HepG2 (cell line): ENCODE data around the gene HYAL1. TPM values are rescaled to one million over a fixed set of nuclear protein-coding genes. Genes with fewer than 3 reads are reported as not detected.

Experiments used
- BCL6 ChIP-seq: IDR thresholded peaks from 2 replicates; pipeline ENCODE4 v1.6.1; 2016; ENCODE audit warnings: missing genetic modification reagents, missing compliant biosample characterization
- CBX5 ChIP-seq: sonication (generic); formaldehyde crosslinking; IDR thresholded peaks from 2 replicates; pipeline ENCODE4 v1.4.0; 2020; ENCODE audit warnings: missing genetic modification reagents, borderline replicate concordance
- ETV5 ChIP-seq: IDR thresholded peaks from 2 replicates; pipeline ENCODE4 v1.6.1; 2018; ENCODE audit warnings: missing biosample characterization, missing genetic modification reagents, inconsistent platforms, borderline replicate concordance
- FOXK2 ChIP-seq: fragments of 450-650 bp; IDR thresholded peaks from 2 replicates; pipeline ENCODE4 v1.6.1; 2016
- GATAD2A ChIP-seq: IDR thresholded peaks from 2 replicates; pipeline ENCODE4 v1.6.1; 2016
- HDAC1 ChIP-seq: sonication (generic); formaldehyde crosslinking; IDR thresholded peaks from 2 replicates; pipeline ENCODE4 v1.5.1; 2020; ENCODE audit warnings: mild to moderate bottlenecking, missing genetic modification reagents
- ISL2 ChIP-seq: sonication (generic); formaldehyde crosslinking; IDR thresholded peaks from 2 replicates; pipeline ENCODE4 v1.5.0; 2020; ENCODE audit warnings: missing genetic modification reagents
- KLF16 ChIP-seq, 2 experiments: sonication (generic) in 1 of 2; formaldehyde crosslinking in 1 of 2; IDR thresholded peaks; 2 replicates each; pipeline versions ENCODE4 v1.6.1 to v1.8.0; 2016 to 2023; ENCODE audit warnings: missing genetic modification reagents in 2 of 2, missing compliant biosample characterization in 1 of 2
- KLF6 ChIP-seq: IDR thresholded peaks from 2 replicates; pipeline ENCODE4 v1.8.0; 2016; ENCODE audit warnings: missing biosample characterization, missing genetic modification reagents
- MXD4 ChIP-seq: IDR thresholded peaks from 2 replicates; pipeline ENCODE4 v1.6.1; 2016; ENCODE audit warnings: mild to moderate bottlenecking, missing biosample characterization, missing genetic modification reagents
- MYC ChIP-seq: sonication (generic); formaldehyde crosslinking; IDR thresholded peaks from 2 replicates; pipeline ENCODE4 v1.9.0; 2021; ENCODE audit warnings: missing genetic modification reagents, borderline replicate concordance
- NAIF1 ChIP-seq: sonication (generic); formaldehyde crosslinking; IDR thresholded peaks from 2 replicates; pipeline ENCODE4 v1.5.0; 2020; ENCODE audit warnings: mild to moderate bottlenecking, missing genetic modification reagents, borderline replicate concordance
- SALL2 ChIP-seq: sonication (generic); formaldehyde crosslinking; IDR thresholded peaks from 2 replicates; pipeline ENCODE4 v1.8.1; 2023; ENCODE audit warnings: mild to moderate bottlenecking, missing genetic modification reagents, inconsistent platforms
- SETDB1 ChIP-seq: sonication (generic); formaldehyde crosslinking; IDR thresholded peaks from 2 replicates; pipeline ENCODE4 v1.5.1; 2020; ENCODE audit warnings: missing genetic modification reagents, mild to moderate bottlenecking, borderline replicate concordance
- SIX1 ChIP-seq: sonication (generic); formaldehyde crosslinking; IDR thresholded peaks from 2 replicates; pipeline ENCODE4 v1.4.0; 2020; ENCODE audit warnings: missing genetic modification reagents, borderline replicate concordance
- TAF1 ChIP-seq: sonication (generic); formaldehyde crosslinking; IDR thresholded peaks from 2 replicates; pipeline ENCODE4 v1.4.0; 2020; ENCODE audit warnings: missing genetic modification reagents
- TBX2 ChIP-seq: sonication (generic); formaldehyde crosslinking; IDR thresholded peaks from 2 replicates; pipeline ENCODE4 v1.5.0; 2020; ENCODE audit warnings: missing genetic modification reagents, mild to moderate bottlenecking, borderline replicate concordance
- ZBTB3 ChIP-seq: sonication (generic); formaldehyde crosslinking; IDR thresholded peaks from 2 replicates; pipeline ENCODE4 v1.4.0; 2020; ENCODE audit warnings: low read depth, mild to moderate bottlenecking, moderate library complexity, missing genetic modification reagents, borderline replicate concordance
- ZBTB42 ChIP-seq: sonication (generic); formaldehyde crosslinking; IDR thresholded peaks from 2 replicates; pipeline ENCODE4 v1.5.0; 2020; ENCODE audit warnings: mild to moderate bottlenecking, missing genetic modification reagents
- ZFX ChIP-seq: sonication (generic); formaldehyde crosslinking; IDR thresholded peaks from 2 replicates; pipeline ENCODE4 v1.4.0; 2020; ENCODE audit warnings: mild to moderate bottlenecking, low read depth, missing genetic modification reagents, moderate library complexity
- ZMYM3 ChIP-seq: sonication (generic); formaldehyde crosslinking; IDR thresholded peaks from 2 replicates; pipeline ENCODE4 v1.5.1; 2020; ENCODE audit warnings: mild to moderate bottlenecking, missing genetic modification reagents
- ZNF546 ChIP-seq: sonication (generic); formaldehyde crosslinking; conservative IDR thresholded peaks from 2 replicates; pipeline ENCODE4 v1.8.1; 2023; ENCODE audit warnings: mild to moderate bottlenecking, missing genetic modification reagents
- ZNF563 ChIP-seq: sonication (generic); formaldehyde crosslinking; IDR thresholded peaks from 2 replicates; pipeline ENCODE4 v1.8.0; 2022; ENCODE audit warnings: mild to moderate bottlenecking, moderate library complexity, missing genetic modification reagents
- ZNF615 ChIP-seq: sonication (generic); formaldehyde crosslinking; IDR thresholded peaks from 2 replicates; pipeline ENCODE4 v1.5.0; 2020; ENCODE audit warnings: mild to moderate bottlenecking, missing genetic modification reagents, borderline replicate concordance
- ZNF891 ChIP-seq: sonication (generic); formaldehyde crosslinking; IDR thresholded peaks from 2 replicates; pipeline ENCODE4 v1.5.0; 2020; ENCODE audit warnings: mild to moderate bottlenecking, missing genetic modification reagents
- ZSCAN25 ChIP-seq: sonication (generic); formaldehyde crosslinking; IDR thresholded peaks from 2 replicates; pipeline ENCODE4 v1.8.0; 2022; ENCODE audit warnings: mild to moderate bottlenecking, missing genetic modification reagents
- polyA plus RNA-seq, 8 experiments: library from polyadenylated mRNA; depleted of rRNA in 3 of 8; stranded (reverse) in 7 of 8; unstranded in 1 of 8; fragments of >200 nt; fragmentation: Illumina TruSeq in 4 of 8; extraction: Trizol in 4 of 8; gene quantifications; 2 replicates each; pipeline versions ENCODE4 v1.2.1 to v1.2.3, GENCODE V29; 2011 to 2016; ENCODE audit warnings: low read depth in 4 of 8, missing spikeins in 1 of 8, mixed read lengths in 1 of 8; ENCODE audit not compliant: insufficient read depth in 1 of 8
- total RNA-seq, 5 experiments: library from RNA; depleted of rRNA; stranded (reverse); fragments of >200 nt; fragmentation: Illumina TruSeq; extraction: Trizol; gene quantifications; 2 replicates each; pipeline ENCODE4 v1.2.3, GENCODE V29; 2016; ENCODE audit warnings: low read depth in 1 of 5
- TF ChIP-seq, protein P1 (sequence below): sonication (generic); formaldehyde crosslinking; IDR thresholded peaks from 2 replicates; pipeline ENCODE4 v1.5.1; 2020; ENCODE audit warnings: mild to moderate bottlenecking, missing genetic modification reagents, borderline replicate concordance
- TF ChIP-seq, protein P2 (sequence below): sonication (generic); IDR thresholded peaks from 2 replicates; pipeline ENCODE4 v1.6.1; 2016; ENCODE audit warnings: low read depth, borderline replicate concordance
- TF ChIP-seq, protein P3 (sequence below): sonication (generic); formaldehyde crosslinking; conservative IDR thresholded peaks from 2 replicates; pipeline ENCODE4 v1.4.0; 2020; ENCODE audit warnings: missing genetic modification reagents

HYAL1 gene
- total and polyA plus RNA-seq, 2 of the 13 experiments (the other 11 are each of a cell fraction or from before 2014, with no cell fraction given), result 76.5 to 193 TPM

DNA sequence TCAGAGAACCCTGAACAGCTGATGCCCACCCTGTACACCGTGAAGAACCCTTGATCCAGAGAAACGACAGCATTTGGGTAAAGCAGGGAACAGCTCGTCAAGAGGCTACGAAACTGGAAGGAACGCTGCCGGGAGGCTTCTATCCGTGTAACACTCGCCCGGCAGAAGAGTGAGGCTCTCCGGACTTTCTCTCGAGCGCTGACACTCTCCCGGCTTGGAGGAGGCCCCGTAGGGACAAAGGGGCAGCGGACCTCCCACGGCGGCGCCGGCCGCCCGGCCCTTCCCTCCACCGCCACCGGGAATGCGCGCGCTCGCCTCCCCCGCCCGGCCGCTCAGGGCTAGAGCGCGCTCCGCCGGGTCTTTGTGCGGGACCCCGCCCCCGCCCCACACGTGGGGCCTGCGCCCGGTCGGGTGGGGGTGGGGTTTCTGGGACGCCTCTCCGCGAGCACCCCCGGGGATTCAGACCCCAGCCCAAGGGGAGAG, 17.5 kb upstream of the HYAL1 start (continued):
- TF ChIP-seq KLF16 (CRISPR knock-in tag; IDR thresholded peaks at IDR 0.05) (0 out of 4 replicates have a peak, but pooled peaks of 1 of the 2 experiments have one; percentile 33), ZNF546 (CRISPR knock-in tag) (0 out of 2 replicates have a peak, but pooled peaks have one; percentile 56), SETDB1 (CRISPR knock-in tag) (no peak), ZMYM3 (CRISPR knock-in tag) (no peak), GATAD2A (CRISPR knock-in tag) (peak; percentile 21; the same call in 1 of the 2 replicates), KLF6 (CRISPR knock-in tag) (peak; percentile 39; the same call in 1 of the 2 replicates), MYC (peak; percentile 90), ISL2 (no peak), SIX1 (CRISPR knock-in tag) (no peak), HDAC1 (peak; percentile 30; the same call in 1 of the 2 replicates), CBX5 (CRISPR knock-in tag) (no peak), ZNF615 (CRISPR knock-in tag) (no peak), ZBTB3 (CRISPR knock-in tag) (no peak), MXD4 (CRISPR knock-in tag) (peak; percentile 89), NAIF1 (CRISPR knock-in tag) (no peak), ZNF563 (CRISPR knock-in tag) (peak; percentile 79), TBX2 (peak; percentile 9; the same call in 1 of the 2 replicates), BCL6 (CRISPR knock-in tag) (peak; percentile 11; the same call in 1 of the 2 replicates), SALL2 (CRISPR knock-in tag) (peak; percentile 42; the same call in 1 of the 2 replicates), ZSCAN25 (CRISPR knock-in tag) (peak; percentile 58; the same call in 1 of the 2 replicates), ZFX (no peak), TAF1 (CRISPR knock-in tag) (peak; percentile 36; the same call in 1 of the 2 replicates), ZNF891 (CRISPR knock-in tag) (0 out of 2 replicates have a peak, but pooled peaks have one; percentile 24), ETV5 (CRISPR knock-in tag) (no peak), ZBTB42 (CRISPR knock-in tag) (0 out of 2 replicates have a peak, but pooled peaks have one; percentile 8), FOXK2 (no peak)
- TF ChIP-seq, protein P1, sequence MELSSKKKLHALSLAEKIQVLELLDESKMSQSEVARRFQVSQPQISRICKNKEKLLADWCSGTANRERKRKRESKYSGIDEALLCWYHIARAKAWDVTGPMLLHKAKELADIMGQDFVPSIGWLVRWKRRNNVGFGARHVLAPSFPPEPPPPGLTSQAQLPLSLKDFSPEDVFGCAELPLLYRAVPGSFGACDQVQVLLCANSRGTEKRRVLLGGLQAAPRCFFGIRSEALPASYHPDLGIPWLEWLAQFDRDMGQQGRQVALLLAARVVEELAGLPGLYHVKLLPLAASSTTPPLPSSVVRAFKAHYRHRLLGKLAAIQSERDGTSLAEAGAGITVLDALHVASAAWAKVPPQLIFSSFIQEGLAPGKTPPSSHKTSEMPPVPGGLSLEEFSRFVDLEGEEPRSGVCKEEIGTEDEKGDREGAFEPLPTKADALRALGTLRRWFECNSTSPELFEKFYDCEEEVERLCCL (CRISPR knock-in tag), result no peak
- TF ChIP-seq, protein P2, sequence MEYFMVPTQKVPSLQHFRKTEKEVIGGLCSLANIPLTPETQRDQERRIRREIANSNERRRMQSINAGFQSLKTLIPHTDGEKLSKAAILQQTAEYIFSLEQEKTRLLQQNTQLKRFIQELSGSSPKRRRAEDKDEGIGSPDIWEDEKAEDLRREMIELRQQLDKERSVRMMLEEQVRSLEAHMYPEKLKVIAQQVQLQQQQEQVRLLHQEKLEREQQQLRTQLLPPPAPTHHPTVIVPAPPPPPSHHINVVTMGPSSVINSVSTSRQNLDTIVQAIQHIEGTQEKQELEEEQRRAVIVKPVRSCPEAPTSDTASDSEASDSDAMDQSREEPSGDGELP, result no peak
- TF ChIP-seq, protein P3, sequence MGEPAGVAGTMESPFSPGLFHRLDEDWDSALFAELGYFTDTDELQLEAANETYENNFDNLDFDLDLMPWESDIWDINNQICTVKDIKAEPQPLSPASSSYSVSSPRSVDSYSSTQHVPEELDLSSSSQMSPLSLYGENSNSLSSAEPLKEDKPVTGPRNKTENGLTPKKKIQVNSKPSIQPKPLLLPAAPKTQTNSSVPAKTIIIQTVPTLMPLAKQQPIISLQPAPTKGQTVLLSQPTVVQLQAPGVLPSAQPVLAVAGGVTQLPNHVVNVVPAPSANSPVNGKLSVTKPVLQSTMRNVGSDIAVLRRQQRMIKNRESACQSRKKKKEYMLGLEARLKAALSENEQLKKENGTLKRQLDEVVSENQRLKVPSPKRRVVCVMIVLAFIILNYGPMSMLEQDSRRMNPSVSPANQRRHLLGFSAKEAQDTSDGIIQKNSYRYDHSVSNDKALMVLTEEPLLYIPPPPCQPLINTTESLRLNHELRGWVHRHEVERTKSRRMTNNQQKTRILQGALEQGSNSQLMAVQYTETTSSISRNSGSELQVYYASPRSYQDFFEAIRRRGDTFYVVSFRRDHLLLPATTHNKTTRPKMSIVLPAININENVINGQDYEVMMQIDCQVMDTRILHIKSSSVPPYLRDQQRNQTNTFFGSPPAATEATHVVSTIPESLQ (CRISPR knock-in tag), result no peak
